ENCODE measurements around the gene ENDOU.
"Not testable (repeated sequence)": the region's sequence is repeated elsewhere in the genome, so short reads cannot be mapped to it uniquely, and the experiment has no call there.

The ENDOU gene

GRCh38 chr12:47672068-47672467 is 53.2 kb downstream of the ENDOU start:
- DNase-seq (ENCODE audit: extremely low spot score), result no peak
- TF ChIP-seq CTCF (IDR thresholded peaks at IDR 0.05; ENCODE audit: control extremely low read depth, extremely low read depth, low read depth, missing control alignments), result no peak
- CTCF ChIA-PET, result interaction anchor here (1.3 kb wide), 1 partner anchor 20 kb away, joined by 3 read pairs; no protein-coding TSS in a partner anchor
- POLR2A ChIA-PET, result no interaction called here

GRCh38 chr12:47667935-47668334 is 57.4 kb downstream of the ENDOU start:
- POLR2A ChIA-PET, result not testable (repeated sequence)

More at GRCh38 chr12:47667935-47668334, 57.4 kb downstream of the ENDOU start:
- CTCF ChIA-PET, result interaction anchor here (1.5 to 2.0 kb wide), 3 partner anchors 10 to 19 kb away, joined by 3 to 10 read pairs (median 5); no protein-coding TSS in a partner anchor
- DNase-seq (ENCODE audit: extremely low spot score), result not testable (repeated sequence)

Measured in GM10248 (cell line).